Endometrium (tissue), 2 donors: ENCODE results near the gene TUBA4A.
"Not testable (repeated sequence)": the region's sequence is repeated elsewhere in the genome, so short reads cannot be mapped to it uniquely, and the experiment has no call there.

Experiments
- FAIRE-seq: peaks from 2 replicates; lab custom pipeline; 2012; peaks lifted over from hg19 to GRCh38; lab: Jason Lieb, UNC
- donor health status: control.
- donor health status: control.

TUBA4A gene

DNA sequence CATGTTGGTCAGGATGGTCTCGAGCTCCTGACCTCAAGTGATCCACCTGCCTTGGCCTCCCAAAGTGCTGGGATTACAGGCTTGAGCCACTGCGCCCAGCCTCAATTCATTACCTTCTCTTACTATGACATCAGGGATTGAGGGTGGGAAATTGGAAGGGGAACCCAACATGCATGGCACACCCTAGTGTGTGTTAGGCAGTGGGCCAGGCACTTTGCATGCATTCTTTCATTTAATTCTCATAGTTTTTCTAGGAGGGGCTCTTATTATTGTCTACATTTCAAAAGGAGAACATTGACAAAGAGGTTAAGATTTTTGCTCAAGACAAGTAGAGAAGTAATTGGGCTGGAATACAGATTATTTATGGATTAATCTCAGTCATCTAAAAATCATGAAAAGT is 14.6 kb upstream of the TUBA4A start:
- no peak for FAIRE-seq

DNA sequence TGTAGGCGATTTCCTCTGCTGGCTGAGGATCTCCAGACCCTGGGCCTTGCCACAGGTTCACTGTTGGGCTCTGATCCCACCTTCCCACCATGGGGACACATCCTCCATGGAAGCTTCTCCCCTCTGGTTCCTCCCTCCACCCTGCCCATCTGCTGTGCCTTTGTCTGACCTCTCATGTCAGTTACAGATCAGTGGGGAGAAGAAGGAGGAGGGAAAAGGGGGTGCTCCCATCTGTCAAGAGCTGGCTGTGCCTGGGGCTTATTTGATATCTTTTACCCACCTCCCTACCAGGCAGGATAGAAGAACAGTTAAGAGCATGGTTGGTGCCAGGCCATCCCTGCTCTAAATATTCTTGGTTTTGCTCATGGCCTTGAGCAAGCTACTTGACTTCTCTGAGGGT is 13.2 kb upstream of the TUBA4A start:
- no peak for FAIRE-seq

DNA sequence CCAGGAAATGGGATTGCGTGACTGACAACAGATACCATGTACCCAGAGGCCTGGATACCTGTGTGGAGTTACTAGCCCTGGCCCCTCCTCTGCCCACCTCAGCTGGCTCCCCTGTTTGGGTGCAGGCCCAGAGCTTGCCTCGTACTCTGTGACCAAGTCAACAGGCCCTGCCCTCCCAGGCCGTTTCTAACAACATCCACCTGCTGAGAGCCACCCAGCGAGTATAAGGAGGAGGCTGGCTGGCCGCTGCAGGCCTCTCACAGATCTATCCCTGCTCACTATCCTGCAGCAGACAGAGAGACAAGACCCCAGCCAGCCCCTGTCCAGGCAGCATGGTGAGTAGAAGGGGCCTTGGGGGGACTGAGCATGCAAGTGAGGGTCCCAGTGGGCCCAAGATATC is 12.5 kb upstream of the TUBA4A start:
- no peak for FAIRE-seq

DNA sequence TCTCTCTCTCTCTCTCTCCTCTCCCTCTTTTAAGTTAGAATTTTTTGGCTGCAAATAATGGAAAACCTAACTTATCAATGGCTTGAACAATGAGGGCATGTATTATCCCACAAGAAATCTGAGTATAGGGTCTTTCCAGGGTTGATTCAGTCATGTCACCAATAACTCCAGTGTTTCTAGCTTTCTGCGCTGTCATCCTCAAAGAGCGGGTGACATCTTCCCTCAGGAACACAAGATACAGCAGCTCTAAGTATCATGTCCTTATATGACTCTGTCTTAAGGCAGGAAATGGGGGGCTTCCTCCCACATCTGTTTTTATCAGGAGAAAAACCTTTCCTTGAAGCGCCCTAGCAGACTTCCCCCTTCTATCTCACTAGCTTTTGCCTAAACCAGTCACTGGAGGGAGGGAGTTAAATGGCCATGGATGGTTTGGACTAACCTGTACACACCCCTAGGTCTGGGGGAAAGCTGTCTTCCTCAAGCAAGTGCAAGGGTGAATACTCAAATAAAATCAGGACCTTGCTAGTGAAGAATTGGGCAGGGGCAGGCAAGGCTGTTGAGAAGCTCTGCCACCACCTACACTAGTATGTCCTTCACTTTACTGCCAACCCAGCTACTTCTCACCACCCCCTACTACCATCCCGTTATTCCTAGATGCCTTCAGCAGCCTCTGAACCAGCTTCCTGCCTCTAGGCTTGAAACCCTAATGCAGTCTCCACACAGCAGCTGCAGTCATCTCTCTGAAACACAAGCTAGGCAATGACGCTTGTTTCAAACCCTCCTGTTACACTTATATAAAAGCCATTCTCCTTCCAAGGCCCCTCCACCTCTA is 7.5 kb upstream of the TUBA4A start:
- FAIRE-seq, result no peak

DNA sequence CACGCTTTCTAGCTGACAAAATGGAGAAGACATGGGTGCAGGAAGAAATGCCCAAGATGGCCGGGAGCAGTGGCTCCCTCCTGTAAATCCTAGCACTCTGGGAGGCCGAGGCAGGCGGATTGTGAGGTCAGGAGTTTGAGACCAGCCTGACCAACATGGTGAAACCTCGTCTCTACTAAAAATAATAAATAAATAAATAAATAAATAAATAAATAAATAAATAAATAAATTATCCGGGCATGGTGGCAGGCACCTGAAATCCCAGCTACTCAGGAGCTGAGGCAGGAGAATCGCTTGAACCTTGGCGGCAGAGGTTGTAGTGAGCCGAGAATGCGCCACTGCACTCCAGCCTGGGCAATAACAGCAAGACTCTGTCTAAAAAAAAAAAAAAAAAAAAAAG is 5.2 kb upstream of the TUBA4A start:
- not testable (repeated sequence) for FAIRE-seq

DNA sequence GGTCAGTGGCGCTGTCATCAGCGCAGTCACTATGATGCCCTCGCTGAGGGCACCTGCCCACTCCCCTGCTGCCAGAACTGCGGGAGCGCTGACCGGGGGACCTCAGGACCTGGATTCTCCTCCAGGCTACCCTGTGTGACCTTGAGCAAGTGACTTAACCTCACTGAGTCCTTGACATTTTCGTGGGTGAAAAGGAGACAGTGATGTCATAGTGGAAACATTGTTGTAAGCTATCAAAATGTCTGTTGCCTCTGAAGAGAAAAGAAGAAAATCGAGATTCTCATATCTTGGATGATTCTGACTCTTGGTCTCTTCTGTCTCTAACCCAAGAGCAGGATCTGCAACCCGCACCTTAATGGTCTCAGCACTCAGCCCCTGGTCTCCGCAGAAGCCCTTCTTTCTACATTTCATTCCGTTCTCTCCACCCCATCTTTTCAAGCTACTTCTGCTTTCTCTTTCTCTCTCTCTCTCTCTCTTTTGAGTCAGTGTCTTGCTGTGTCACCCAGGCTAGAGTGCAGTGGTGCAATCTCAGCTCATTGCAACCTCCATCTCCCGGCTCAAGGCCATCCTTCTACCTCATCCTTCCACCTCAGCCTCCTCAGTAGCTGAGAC is 978 bp upstream of the TUBA4A start:
- no peak for FAIRE-seq

DNA sequence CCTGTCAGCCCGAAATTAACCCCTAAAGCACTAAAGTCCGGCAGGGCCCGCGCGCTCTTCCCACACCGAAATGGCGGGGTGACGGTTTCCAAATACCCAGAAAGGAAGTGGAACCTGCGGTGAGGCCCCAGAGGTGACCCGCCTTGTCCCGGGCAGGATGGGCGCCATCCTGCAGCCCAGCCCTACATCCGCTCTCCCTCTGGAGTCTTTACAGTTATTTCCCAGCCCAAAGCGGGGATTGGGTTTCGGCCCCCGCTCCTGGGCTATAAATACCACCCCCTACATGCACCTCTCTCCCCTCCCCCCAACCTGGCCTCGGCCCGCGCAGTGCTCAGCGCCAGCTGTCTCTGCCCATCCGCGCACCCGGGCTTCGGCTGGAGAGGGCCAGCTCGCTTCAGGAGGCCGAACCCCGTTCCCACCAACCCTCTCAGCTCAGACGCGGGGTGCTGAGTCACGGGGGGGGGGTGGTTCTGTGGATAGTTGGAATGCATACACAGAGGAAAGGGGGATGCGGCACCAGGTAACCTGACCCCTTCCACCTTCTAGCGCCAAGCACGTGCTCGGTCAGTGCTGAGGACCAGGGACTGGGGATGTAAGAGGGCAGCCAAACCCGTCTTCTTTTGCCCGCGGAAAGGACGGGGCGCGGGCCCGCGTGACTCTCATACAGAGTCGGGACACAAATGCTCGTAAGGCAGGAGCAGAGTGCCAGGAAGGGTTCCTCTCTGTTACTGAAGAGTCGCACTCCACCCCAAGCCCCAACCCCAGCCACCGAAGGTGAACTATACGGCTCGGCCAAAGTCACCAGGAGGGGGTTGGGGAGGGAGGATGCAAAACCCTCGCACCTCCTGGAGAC is 592 bp downstream of the TUBA4A start, which contains the start of gene TUBA4B:
TSS of gene TUBA4B (plus strand) at position 344 of the 853 bp plus-strand sequence. CDS start at position 509, 165 bp downstream.
- no peak for FAIRE-seq

DNA sequence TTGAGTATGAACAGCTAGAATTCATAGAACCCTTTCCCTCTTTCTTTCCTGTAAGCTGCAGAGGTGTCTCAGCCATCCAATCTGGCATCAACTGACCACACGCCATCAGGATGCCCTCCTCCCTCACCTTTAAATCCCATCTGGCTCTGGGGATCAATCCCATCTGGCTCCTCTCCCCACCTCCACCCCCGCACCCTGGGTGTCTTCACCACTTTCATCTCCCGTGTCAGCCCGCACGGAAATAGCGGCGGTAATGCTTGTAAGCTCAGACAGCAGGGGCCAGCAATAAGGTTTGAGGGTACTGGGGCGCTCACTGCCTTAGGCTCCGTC is 1.2 kb downstream of the TUBA4A start:
- no peak for FAIRE-seq

DNA sequence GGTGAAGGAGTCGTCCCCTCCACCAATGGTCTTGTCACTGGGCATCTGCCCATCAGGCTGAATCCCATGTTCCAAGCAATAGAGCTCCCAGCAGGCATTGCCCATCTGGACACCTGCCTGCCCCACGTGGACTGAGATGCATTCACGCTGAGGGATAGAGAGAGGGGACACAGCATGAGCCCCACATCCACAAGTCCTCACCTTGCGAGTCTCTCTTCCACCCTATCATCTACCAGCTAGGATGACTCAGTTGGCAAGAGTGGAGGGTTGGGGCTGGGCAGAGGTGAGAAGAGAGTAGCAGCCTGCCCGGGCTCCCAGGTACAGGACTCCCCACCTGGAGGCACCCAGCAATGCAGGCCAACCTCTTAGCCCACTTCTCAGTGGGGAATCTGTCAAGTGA is 1.6 kb downstream of the TUBA4A start:
- no peak for FAIRE-seq

DNA sequence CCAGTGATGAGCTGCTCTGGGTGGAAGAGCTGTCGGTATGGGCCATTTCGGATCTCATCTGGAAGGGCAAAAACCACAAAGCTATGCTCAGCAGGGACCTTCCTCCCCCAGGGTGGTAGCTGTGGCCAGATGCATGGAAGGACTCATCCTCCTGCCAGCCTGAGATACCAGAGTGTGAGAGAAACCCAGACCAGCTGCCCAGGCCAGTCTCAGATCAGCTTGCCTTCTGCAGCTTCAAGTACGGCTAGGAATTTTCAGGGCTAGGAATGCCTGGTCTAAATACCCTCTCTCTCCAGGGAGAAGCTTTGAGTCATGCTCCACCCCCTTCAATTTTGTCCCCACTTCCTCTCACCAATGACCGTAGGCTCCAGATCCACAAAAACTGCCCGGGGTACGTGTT is 2.1 kb downstream of the TUBA4A start:
- FAIRE-seq, result no peak

DNA sequence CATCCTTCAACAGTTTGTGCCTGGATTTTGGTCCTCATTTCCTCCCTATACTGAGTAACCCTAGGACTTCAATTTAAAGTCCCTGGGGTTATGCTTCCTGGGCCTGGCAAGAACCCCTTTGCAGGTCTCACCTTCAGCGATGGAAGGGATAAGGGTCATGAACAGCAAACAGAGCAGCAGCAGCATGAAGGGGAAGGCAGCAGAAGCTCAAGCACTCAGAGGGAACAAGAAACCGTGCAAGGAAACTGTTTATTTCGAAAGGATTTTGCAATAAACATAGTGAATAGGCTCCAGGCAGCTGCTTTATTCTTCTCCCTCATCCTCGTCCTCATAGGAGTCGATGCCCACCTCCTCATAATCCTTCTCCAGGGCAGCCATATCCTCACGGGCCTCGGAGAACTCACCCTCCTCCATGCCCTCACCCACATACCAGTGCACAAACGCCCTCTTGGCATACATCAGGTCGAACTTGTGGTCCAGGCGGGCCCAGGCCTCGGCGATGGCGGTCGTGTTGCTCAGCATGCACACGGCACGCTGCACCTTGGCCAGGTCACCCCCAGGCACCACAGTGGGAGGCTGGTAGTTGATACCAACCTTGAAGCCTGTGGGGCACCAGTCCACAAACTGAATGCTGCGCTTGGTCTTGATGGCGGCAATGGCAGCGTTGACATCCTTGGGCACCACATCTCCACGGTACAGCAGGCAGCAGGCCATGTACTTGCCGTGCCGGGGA is 3.5 kb downstream of the TUBA4A start:
- FAIRE-seq, result no peak

DNA sequence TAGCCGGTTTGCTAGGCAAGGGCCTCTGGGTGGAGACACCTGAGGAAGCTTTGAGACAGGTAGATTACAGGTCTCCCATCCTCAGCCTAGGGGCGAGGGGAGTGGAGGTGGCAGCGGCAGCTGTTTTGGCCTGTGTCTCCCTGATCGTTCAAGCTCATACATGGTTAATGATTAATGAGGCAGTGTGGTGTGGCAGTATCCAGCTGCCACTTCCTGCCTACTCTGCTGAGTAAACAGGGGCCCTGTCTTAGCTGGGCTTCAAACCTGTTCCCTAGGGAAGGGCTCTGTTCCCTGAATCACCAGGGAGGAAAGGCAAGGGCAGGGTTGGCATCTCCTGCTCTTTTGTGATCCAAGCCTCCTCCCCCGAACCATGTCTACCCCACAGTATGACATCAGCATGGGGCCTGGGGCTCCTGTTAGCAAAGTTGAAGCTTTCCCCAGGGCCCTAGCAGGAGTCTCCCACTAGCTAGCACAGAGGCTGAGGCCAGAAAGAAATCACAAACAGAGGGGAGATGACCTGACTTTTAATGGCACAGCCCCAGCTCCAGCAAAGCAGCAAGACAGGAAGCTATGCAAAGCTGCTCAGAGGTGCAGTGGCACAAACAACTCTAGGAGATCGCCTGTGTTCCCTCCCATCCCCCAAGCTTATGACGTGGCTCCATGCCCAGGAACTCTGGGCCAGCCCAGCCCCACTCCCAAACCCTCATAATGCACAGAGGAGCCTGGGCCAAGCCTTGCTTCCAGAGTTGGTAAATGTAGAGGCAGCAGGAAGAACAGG is 4.3 kb downstream of the TUBA4A start:
- FAIRE-seq, result no peak

DNA sequence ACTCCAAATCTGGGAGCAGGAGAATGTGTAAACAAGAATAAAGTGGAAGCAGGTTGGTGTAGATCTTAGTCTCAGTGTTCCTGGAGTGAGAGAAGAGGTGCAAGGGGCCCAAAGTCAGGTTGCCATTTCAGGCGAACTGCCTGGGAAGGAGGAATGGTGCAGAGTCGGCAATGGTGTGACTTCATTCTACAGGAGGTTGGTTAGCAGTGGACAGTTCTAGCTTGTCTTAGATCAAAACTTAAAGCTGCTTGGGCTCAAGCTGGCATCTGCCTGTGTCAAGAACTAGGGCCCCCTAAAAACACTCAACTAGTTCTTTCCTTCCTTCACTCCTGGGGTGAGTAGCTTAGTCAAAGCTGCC is 4.9 kb downstream of the TUBA4A start:
- no peak for FAIRE-seq

DNA sequence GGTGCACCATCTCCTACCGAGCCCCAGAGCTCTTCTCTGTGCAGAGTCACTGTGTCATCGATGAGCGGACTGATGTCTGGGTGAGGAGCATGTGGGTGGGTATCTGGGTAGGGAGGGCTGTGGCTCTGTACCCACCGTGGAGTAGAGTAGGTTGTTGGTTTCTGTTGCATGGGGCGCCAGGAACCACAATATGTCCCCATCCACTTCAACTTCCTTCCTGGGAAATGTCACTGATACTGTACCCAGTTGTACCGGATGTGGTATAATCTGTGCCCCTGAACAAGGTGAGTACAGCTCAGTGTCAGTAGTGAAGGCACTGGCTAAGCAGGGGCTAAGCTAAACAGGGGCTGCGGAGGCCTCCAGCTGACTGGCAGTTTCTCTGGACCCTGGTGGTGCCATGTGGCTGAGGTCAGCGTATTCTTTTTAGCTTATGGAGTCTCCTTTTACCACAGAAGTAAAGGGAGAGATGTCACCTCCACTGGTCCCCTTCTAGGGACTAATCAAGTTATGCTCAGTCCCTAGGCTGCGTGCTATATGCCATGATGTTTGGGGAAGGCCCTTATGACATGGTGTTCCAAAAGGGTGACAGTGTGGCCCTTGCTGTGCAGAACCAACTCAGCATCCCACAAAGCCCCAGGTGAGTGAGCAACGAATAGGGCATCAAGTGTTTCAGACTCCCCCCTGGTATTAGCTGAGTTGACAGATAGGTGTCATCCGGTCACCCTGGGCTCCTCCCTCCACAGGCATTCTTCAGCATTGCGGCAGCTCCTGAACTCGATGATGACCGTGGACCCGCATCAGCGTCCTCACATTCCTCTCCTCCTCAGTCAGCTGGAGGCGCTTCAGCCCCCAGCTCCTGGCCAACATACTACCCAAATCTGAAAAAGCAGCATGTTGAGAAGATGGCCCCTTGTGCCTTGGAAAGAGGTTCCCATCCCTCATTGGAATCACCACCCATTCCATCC is 5.8 kb downstream of the TUBA4A start:
- no peak for FAIRE-seq

DNA sequence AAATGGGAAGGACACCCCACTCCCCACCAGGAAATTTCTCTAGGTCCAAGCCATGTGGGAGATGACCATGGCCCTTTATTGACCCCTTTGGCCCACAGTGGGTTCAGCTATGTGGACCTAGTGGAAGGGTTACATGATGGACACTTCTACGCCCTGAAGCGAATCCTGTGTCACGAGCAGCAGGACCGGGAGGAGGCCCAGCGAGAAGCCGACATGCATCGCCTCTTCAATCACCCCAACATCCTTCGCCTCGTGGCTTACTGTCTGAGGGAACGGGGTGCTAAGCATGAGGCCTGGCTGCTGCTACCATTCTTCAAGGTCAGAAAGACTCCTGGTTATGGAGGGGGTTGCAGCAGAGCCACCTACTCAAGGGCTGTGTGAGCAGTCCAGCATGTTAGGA is 7.2 kb downstream of the TUBA4A start:
- FAIRE-seq, result no peak

DNA sequence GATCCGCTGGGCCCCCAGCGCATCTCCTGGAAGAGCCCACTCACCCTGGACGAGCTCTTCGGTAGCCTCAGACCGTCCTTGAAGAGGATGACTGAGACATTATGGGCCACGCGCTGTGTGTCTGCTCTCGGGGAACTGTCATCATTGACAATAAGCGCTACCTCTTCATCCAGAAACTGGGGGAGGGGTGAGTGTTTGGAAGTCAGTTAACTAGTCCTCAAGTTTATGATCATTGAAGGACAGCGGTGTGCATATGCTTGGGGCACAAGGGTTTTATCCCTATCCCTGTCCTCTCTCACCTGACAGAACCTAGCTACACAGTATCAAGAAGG is 7.9 kb downstream of the TUBA4A start:
- FAIRE-seq, result no peak

DNA sequence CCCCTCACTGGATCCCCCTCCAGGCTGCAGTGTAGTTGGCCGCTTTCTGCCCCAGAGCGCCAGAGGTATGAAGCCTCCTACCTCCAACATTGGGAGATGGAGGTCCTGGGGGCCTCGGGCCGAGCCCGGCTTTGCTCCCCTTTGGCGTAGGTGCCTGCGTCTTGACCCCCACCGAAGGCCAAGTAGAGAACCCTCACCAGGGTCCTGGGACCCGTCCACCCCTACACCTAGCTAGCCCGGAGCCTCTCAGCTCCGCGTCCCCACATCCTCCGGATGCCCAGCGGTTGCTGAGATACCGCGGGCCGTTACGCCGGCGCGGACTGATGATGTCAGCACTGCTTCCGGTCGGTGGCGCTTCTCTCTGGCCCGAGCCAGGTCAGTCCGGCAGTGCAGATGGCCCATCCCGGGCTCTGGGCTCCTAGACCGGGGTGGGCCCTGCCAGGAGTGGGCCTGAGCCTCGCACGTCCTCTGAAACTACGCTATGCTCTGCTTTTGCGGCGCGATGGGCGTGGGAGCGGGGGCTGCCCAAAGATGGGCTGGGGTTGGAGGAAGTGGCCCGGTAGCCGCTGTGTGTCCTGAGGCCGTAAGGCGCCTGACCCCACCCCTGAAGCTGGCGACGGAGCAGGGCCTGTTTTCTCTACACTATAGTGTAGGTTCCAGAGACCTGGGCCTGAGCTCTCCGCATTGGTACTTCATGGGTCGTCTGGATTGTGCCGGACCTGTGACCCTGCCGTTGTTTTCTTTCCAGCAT is 8.4 kb downstream of the TUBA4A start, which contains the start of the genes GLB1L and STK16:
TSS of gene GLB1L (minus strand) at position 297 of the 751 bp plus-strand sequence. CDS start 1,871 bp downstream, outside the sequence.
TSS of gene STK16 (plus strand) at position 332 of the 751 bp plus-strand sequence. CDS start 521 bp downstream, outside the sequence.
- no peak for FAIRE-seq

DNA sequence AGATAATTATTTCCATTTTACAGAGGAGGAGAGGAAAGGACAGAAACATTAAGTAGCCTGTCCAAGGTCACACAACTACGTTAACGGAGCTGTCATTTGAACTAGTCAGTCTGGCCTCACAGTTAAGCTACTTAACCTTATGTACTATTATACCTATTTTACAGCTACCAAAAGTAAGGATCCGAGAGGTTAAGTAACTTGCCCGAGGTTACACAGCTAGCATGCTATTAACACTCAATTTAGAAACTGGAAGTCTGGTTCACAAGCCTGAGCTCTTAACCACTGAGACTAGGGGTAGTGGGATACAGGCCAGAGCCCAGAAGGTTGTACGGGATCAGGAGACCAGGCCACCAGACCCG is 8.9 kb downstream of the TUBA4A start:
- no peak for FAIRE-seq

DNA sequence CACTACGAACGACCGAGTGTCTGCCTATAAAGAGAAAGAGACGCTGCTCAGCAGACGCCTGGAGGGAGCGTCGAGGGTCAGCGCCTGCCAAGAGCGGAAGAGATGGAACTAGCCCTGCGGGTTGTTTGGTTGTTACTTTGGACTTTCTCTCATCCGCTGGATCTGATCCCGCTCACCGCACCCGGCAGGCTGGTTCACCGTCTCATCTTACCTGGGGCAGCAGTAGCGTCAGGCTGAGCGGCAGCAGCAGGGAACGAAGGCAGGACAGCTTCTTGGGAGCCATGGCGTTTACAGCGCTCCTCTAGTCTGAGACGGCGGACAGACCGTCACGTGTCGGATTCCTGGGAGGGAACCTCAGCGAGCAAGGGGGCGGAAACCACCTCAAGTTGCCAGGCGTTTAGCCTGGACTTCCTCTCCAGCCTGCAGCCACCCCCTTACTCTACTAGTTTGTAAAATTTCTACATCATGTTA is 10.4 kb downstream of the TUBA4A start:
- no peak for FAIRE-seq
